GM18909 (cell line): ENCODE data around the gene ACVR2B.
"Not testable (repeated sequence)": the region's sequence is repeated elsewhere in the genome, so short reads cannot be mapped to it uniquely, and the experiment has no call there.

Source experiments
- ATAC-seq: cut with Tn5 transposase; IDR thresholded peaks from one replicate; pipeline ENCODE4 v1.9.1; 2021; ENCODE audit warnings: mild to moderate bottlenecking; ENCODE audit not compliant: unreplicated experiment, poor library complexity

The ACVR2B gene

DNA sequence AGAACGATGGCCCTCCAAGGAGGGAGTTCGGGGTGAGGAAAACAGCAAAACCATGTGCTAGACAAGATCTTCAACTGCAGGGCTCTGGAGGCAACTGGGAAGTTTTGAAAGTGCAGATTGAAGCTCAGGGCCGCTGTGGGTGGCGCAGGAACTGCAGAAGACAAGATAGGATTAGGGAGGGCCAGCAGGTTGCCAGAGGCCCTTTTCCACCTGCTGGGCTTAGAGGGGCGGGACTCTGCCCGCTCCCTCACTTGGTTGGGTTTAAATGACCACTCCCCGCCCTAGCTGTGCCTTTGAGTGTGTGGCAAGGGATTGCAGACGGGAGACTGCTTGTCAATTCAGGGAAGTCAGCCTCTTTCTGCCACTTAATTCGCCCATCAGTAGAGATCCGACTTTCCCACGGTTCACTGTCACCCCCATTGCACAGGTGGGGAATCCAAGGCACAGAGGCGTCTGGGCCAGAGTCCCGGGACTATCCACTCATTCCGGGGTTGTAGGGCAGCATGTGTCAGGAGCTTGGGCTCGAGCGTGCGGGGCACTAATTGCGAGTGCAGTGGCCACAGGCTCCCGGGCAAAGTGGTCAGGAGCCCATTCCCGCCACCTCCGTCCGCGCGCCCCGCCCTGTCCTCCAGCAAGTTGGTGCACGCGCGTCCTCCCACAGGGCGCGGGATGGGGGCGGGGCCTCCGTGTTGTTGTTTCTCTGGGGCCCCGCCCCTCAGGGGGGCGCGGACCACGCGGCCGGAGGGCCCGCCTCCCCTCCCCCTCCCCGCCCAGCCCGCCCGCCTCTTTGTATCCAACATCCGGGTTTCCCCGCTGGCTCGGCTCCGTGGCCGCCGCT, at the start of gene ACVR2B:
Gene ACVR2B, plus strand, starts transcription at position 816 of the 838 bp plus-strand sequence. CDS start 433 bp downstream, outside the sequence.
- peak; percentile 57 for ATAC-seq

DNA sequence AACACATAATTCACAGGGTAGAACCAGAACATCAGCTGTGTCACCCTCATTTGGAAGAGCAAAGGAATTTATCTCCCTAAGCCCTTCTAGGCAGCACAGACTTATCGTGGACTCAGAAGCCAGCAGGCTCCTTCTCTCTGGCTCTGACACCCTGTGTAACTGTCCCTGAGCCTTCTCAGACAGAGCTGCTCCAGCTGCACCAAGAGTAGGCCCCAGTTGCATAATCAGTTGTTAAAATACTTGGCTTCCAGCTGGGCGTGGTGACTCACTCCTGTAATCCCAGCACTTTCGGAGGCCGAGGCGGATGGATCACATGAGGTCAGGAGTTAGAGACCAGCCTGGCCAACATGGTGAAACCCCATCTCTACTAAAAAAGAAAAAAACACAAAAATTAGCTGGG, 49.4 kb upstream of the ACVR2B start:
- no peak for ATAC-seq

DNA sequence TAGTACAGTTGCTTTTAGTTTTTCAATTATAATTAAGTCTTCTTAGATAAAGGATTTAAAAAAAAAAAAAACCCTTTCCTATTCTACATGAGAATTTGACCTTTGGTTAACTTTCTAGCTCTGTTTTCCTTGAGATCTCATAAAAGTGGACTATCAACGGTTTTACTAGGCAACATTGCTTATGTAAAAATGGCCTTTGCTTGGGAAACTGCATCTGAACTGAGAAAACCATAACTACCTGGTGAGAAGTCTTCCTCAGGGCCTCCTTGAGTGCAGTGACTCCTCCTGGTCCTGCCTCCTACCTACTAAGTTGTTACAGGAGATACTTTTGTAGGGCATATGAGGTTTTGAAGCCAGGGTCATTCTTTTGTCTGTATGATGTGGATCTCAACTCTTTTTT, 42.1 kb upstream of the ACVR2B start:
- ATAC-seq = no peak

DNA sequence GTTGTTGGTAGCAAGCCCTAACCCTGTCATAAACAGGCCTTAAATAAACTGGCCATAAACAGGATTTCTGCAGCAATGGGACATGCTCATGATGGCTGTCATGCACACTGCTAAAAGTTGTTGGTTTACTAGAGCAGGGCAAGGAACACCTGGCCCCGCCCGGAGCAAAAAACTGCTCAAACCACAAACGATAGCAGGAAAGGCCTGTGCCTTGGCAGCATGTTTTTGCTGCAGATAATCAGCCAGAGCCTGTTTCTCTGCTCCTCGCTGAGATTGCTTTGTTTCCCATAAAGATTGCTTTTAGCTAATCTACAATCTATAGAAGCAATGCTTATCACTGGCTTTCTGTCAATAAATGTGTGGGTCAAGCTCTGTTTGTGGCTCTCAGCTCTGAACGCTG, 32.9 kb upstream of the ACVR2B start:
- not testable (repeated sequence) for ATAC-seq

GRCh38 chr3:38421679-38422336, 31.9 kb upstream of the ACVR2B start:
- no peak for ATAC-seq

GRCh38 chr3:38426798-38427426, 26.8 kb upstream of the ACVR2B start:
- ATAC-seq = not testable (repeated sequence)

DNA sequence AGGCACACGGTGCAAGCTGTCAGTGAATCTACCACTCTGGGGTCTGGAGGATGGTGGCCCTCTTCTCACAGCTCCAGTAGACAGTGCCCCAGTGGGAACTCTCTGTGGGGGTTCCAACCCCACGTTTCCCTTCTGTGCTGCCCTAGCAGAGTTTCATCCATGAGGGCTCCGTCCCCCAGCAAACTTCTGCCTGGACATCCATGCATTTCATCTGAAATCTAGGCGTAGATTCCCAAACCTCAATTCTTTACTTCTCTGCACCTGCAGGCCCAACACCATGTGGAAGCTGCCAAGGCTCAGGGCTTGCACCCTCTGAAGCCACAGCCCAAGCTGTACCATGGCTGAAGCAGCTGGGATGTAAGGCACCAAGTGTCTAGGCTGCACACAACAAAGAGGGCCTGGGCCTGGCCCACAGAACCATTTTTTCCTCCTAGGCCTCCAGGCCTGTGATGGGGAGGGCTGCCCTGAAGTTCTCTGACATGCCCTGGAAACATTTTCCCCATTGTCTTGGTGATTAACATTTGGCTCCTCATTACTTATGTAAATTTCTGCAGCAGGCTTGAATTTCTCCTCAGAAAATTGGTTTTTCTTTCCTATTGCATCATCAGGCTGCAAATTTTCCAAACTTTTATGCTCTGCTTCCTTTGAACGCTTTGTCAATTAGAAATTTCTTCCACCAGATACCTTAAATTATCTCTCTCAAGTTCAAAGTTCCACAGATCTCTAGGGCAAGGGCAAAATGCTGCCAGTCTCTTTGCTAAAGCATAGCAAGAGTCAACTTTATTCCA, 20.6 kb upstream of the ACVR2B start:
- not testable (repeated sequence) for ATAC-seq

GRCh38 chr3:38433661-38434060, 20.0 kb upstream of the ACVR2B start:
- not testable (repeated sequence) for ATAC-seq

DNA sequence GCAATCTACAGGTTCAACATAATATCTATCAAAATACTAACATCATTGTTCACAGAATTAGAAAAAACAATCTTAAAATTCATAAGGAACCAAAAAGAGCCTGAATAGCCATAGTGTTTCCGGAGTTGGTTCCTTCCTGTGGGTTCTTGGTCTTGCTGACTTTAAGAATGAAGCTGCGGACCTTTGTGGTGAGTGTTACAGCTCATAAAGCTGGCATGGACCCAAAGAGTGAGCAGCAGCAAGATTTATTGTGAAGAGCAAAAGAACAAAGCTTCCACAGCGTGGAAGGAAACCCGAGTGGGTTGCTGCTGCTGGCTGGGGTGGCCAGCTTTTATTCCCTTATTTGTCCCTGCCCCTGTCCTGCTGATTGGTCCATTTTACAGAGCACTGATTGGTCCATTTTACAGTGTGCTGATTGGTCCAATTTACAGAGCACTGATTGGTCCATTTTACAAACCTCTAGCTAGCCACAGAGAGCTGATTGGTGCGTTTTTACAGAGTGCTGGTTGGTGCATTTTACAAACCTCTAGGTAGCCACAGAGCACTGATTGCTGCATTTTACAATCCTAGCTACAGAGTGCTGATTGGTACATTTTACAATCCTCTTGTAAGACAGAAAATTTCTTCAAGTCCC, 15.1 kb upstream of the ACVR2B start:
- not testable (repeated sequence) for ATAC-seq

DNA sequence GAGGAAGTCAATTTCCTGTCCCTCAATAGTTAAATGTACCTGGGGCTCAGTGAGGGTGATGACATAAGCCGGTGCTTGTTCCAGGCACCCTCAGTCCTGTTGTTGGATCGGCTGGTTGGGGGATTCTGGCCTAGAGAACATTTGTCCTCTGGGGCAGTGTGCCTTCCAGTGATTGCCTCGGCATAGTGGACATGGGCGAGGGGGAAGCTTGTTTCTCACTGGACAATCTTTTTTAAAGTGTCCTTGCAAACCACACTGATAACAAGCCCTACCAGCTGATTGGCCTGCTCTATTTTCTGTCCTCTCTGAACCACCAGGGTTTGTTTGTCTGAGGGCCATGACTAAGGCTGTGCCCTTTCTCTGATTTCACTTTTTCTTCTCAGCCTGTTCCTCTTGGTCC, 10.5 kb upstream of the ACVR2B start:
- not testable (repeated sequence) for ATAC-seq

- ATAC-seq = no peak
Observed at GRCh38 chr3:38446085-38446686, 7.5 kb upstream of the ACVR2B start.

DNA sequence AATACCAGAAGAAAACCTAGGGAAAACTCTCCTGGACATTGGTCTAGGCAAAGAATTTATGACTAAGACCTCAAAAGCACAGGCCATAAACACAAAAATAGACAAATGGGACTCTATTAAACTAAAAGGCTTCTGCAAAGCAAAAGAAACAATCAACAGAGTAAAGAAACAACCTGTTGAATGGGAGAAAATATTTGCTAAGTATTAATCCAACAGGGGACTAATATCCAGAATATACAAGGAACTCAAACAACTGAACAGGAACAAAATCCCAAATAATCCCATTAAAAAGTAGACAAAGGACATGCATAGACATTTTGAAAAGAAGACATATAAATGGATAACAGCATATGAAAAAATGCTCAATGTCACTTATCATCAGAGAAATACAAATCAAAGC, 6.9 kb upstream of the ACVR2B start:
- ATAC-seq = no peak

- no peak for ATAC-seq
Observed at GRCh38 chr3:38450853-38451252, 2.8 kb upstream of the ACVR2B start.

GRCh38 chr3:38453913-38454177, 155 bp downstream of the ACVR2B start:
- peak; percentile 21 for ATAC-seq

DNA sequence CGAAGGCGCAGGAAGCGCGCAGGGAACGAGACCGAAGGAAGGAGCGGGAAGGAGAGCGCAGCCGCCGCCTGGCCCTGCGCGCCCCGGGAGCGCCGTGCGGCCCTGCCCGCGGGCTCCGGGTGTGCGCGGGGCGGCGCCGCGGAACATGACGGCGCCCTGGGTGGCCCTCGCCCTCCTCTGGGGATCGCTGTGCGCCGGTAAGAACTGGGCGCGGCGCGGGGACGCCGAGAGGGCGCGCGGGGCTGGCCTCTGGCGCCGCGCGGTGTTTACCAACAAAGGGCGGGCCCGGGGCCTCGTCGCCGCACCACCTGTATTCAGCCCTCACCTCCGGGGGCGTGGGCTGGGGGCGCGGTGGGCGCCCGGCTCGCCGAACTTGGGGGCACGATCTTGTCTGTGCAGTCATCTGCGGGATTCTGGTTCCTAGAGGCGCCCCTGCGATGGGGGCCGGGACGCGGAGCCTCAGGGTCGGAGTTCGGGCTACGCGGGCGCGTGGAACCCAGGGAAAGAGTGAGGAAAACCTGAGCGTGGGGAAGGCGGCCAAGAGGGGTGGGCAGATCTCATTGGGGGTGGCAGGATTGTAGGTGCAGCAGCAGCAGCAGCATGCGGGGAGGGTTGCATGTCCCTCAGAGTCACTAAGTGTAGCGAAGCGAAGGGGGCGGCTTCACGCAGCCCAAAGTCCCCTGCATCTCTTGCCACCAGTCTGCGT, 641 bp downstream of the ACVR2B start:
- peak; percentile 40 for ATAC-seq

GRCh38 chr3:38454884-38455638, 1.4 kb downstream of the ACVR2B start:
- ATAC-seq = peak; percentile 22

DNA sequence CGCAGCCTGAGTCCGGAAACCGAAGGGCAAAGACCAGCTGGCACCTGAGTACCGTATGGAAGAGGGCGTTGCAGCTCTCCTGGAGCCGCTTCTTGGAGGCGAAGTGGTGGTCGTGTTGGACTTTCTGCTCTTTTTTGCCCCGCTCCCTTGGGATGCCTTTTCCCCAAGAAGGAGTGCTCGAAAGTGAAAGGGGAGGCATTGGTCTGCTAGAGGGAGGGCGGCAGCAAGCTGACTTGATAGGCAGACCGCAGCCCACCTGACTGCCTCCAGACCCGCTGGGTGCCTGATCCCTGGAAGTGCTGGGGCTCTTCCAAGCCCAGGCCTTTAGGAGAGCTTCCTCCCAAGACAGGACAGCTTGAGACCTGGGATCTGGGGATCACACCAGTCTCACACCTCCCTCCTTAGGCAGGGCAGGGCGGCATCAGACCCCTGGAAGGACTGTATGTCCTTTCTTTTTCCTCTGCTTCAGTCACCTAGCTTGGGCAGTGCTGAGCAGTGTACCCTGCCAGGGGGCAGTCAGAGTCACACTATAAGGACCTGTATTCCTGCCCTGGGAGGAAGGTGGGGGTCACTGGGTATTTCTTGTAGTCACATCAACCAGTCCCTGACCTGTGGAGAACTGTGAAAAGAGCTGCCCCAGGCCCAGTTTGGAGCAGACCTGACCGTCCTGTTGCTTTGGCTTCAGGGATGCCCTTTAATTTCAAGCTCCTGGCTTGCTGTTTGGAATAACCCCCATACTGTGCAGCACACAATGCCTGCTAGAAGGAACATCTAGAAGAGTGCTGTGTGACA, 2.1 kb downstream of the ACVR2B start:
- peak; percentile 53 for ATAC-seq
